HepG2 (cell line): Measurements from ENCODE around the gene TFRC. TPM values are rescaled to one million over a fixed set of nuclear protein-coding genes. Genes with fewer than 3 reads are reported as not detected.

Experiments used
- ATAD3A ChIP-seq: sonication (generic); formaldehyde crosslinking; IDR thresholded peaks from 2 replicates; pipeline ENCODE4 v1.4.0; 2020; ENCODE audit warnings: missing genetic modification reagents
- HMG20B ChIP-seq: conservative IDR thresholded peaks from 2 replicates; pipeline ENCODE4 v1.6.1; 2016; ENCODE audit warnings: missing genetic modification reagents, missing compliant biosample characterization
- RFX1 ChIP-seq: fragments of 450-650 bp; IDR thresholded peaks from 2 replicates; pipeline ENCODE4 v1.6.1; 2017
- TCF12 ChIP-seq, 2 experiments: fragments of 450-650 bp in 1 of 2; sonication (generic) in 1 of 2; formaldehyde crosslinking in 1 of 2; IDR thresholded peaks; 2 replicates each; pipeline versions ENCODE4 v1.6.1 to v1.8.0; 2017 to 2022; ENCODE audit warnings: antibody characterized with exemption in 1 of 2, mild to moderate bottlenecking in 1 of 2, missing genetic modification reagents in 1 of 2, moderate library complexity in 1 of 2
- ZFP90 ChIP-seq: sonication (generic); formaldehyde crosslinking; IDR thresholded peaks from 2 replicates; pipeline ENCODE4 v1.8.0; 2022; ENCODE audit warnings: missing genetic modification reagents, mild to moderate bottlenecking, inconsistent platforms, borderline replicate concordance
- ZNF205 ChIP-seq: IDR thresholded peaks from 2 replicates; pipeline ENCODE4 v1.6.1; 2018; ENCODE audit warnings: missing biosample characterization, missing genetic modification reagents
- ZNF263 ChIP-seq: sonication (generic); formaldehyde crosslinking; IDR thresholded peaks from 2 replicates; pipeline ENCODE4 v1.4.0; 2020; ENCODE audit warnings: missing genetic modification reagents
- ZNF550 ChIP-seq: sonication (generic); formaldehyde crosslinking; IDR thresholded peaks from 2 replicates; pipeline ENCODE4 v1.4.0; 2020; ENCODE audit warnings: mild to moderate bottlenecking, missing genetic modification reagents, borderline replicate concordance
- ZNF775 ChIP-seq: sonication (generic); formaldehyde crosslinking; IDR thresholded peaks from 2 replicates; pipeline ENCODE4 v1.4.0; 2020; ENCODE audit warnings: missing genetic modification reagents, mild to moderate bottlenecking, moderate library complexity, borderline replicate concordance
- ZNF792 ChIP-seq: IDR thresholded peaks from 2 replicates; pipeline ENCODE4 v1.6.1; 2016
- ZNF850 ChIP-seq: sonication (generic); formaldehyde crosslinking; conservative IDR thresholded peaks from 2 replicates; pipeline ENCODE4 v1.9.0; 2021; ENCODE audit warnings: mild to moderate bottlenecking, missing genetic modification reagents
- polyA plus RNA-seq, 8 experiments: library from polyadenylated mRNA; depleted of rRNA in 3 of 8; stranded (reverse) in 7 of 8; unstranded in 1 of 8; fragments of >200 nt; fragmentation: Illumina TruSeq in 4 of 8; extraction: Trizol in 4 of 8; gene quantifications; 2 replicates each; pipeline versions ENCODE4 v1.2.1 to v1.2.3, GENCODE V29; 2011 to 2016; ENCODE audit warnings: low read depth in 4 of 8, missing spikeins in 1 of 8, mixed read lengths in 1 of 8; ENCODE audit not compliant: insufficient read depth in 1 of 8
- total RNA-seq, 5 experiments: library from RNA; depleted of rRNA; stranded (reverse); fragments of >200 nt; fragmentation: Illumina TruSeq; extraction: Trizol; gene quantifications; 2 replicates each; pipeline ENCODE4 v1.2.3, GENCODE V29; 2016; ENCODE audit warnings: low read depth in 1 of 5
- TF ChIP-seq, protein P1 (sequence below): sonication (generic); formaldehyde crosslinking; IDR thresholded peaks from 2 replicates; pipeline ENCODE4 v1.4.0; 2020; ENCODE audit warnings: missing genetic modification reagents
- TF ChIP-seq, protein P2 (sequence below): IDR thresholded peaks from 2 replicates; pipeline ENCODE4 v1.6.1; 2016; ENCODE audit warnings: low read depth, control low read depth
- TF ChIP-seq, protein P3 (sequence below): IDR thresholded peaks from 2 replicates; pipeline ENCODE4 v1.6.1; 2016; ENCODE audit warnings: missing compliant biosample characterization, missing genetic modification reagents, borderline replicate concordance
- TF ChIP-seq, protein P4 (sequence below): fragments of 450-650 bp; IDR thresholded peaks from 2 replicates; pipeline ENCODE4 v1.6.1; 2016
- TF ChIP-seq, protein P5 (sequence below): sonication (generic); formaldehyde crosslinking; IDR thresholded peaks from 2 replicates; pipeline ENCODE4 v1.5.0; 2020; ENCODE audit warnings: mild to moderate bottlenecking, missing genetic modification reagents
- TF ChIP-seq, protein P6 (sequence below): sonication (generic); formaldehyde crosslinking; IDR thresholded peaks from 2 replicates; pipeline ENCODE4 v1.4.0; 2020; ENCODE audit warnings: low read depth, mild to moderate bottlenecking, missing genetic modification reagents

The TFRC gene
- total and polyA plus RNA-seq, 2 of the 13 experiments (the other 11 are each of a cell fraction or from before 2014, with no cell fraction given) = 188 to 274 TPM

DNA sequence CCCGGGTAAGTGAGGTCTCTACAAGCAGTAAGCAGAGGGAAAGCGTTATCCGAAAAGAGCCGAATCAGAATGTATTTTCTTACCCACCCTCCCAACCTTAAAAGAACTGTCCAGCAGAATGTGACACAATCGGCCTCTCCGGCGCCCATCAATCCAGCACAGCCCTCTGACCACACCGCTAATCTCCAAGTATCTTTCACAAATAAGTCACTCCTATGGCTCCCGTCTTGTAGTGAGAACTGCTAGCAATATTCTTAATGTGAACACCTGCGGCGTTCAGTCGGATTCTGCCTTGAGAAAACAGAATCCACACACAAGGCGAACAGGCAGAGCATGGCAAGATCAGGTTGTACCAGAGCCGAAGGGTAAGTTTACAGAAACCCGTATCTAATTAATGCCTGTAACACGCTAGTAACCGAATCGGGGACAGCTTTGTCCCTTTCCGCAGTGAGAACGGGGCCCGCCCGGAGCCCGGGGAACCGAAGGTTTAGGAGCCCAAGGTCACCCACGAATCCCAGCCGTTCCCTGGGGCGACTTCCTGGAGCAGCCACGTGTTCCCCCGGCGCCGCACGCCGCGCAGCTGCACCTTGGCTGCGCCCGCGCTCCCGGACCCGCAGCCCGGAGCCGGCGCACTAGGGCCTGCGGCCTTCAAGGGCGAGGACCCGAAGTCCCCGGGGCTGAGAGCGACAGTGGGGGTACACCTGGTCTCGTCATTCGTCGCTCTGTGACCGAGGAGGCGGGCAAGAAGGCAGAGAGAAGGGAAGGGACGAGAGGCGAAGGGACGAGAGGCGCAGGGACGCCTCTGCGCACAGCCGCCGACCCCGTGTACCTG, 672 bp downstream of the TFRC start (continued):
- TF ChIP-seq, protein P1, sequence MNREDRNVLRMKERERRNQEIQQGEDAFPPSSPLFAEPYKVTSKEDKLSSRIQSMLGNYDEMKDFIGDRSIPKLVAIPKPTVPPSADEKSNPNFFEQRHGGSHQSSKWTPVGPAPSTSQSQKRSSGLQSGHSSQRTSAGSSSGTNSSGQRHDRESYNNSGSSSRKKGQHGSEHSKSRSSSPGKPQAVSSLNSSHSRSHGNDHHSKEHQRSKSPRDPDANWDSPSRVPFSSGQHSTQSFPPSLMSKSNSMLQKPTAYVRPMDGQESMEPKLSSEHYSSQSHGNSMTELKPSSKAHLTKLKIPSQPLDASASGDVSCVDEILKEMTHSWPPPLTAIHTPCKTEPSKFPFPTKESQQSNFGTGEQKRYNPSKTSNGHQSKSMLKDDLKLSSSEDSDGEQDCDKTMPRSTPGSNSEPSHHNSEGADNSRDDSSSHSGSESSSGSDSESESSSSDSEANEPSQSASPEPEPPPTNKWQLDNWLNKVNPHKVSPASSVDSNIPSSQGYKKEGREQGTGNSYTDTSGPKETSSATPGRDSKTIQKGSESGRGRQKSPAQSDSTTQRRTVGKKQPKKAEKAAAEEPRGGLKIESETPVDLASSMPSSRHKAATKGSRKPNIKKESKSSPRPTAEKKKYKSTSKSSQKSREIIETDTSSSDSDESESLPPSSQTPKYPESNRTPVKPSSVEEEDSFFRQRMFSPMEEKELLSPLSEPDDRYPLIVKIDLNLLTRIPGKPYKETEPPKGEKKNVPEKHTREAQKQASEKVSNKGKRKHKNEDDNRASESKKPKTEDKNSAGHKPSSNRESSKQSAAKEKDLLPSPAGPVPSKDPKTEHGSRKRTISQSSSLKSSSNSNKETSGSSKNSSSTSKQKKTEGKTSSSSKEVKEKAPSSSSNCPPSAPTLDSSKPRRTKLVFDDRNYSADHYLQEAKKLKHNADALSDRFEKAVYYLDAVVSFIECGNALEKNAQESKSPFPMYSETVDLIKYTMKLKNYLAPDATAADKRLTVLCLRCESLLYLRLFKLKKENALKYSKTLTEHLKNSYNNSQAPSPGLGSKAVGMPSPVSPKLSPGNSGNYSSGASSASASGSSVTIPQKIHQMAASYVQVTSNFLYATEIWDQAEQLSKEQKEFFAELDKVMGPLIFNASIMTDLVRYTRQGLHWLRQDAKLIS (CRISPR knock-in tag) = peak; percentile 24; the same call in 1 of the 2 replicates
- TF ChIP-seq, protein P2, sequence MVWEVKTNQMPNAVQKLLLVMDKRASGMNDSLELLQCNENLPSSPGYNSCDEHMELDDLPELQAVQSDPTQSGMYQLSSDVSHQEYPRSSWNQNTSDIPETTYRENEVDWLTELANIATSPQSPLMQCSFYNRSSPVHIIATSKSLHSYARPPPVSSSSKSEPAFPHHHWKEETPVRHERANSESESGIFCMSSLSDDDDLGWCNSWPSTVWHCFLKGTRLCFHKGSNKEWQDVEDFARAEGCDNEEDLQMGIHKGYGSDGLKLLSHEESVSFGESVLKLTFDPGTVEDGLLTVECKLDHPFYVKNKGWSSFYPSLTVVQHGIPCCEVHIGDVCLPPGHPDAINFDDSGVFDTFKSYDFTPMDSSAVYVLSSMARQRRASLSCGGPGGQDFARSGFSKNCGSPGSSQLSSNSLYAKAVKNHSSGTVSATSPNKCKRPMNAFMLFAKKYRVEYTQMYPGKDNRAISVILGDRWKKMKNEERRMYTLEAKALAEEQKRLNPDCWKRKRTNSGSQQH = peak; percentile 60; the same call in 1 of the 2 replicates
- TF ChIP-seq, protein P3, sequence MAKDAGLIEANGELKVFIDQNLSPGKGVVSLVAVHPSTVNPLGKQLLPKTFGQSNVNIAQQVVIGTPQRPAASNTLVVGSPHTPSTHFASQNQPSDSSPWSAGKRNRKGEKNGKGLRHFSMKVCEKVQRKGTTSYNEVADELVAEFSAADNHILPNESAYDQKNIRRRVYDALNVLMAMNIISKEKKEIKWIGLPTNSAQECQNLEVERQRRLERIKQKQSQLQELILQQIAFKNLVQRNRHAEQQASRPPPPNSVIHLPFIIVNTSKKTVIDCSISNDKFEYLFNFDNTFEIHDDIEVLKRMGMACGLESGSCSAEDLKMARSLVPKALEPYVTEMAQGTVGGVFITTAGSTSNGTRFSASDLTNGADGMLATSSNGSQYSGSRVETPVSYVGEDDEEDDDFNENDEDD (CRISPR knock-in tag) = peak; percentile 55; the same call in 1 of the 2 replicates
- TF ChIP-seq ZNF550 (CRISPR knock-in tag) (no peak), ATAD3A (CRISPR knock-in tag) (no peak), ZNF775 (CRISPR knock-in tag) (no peak), ZNF850 (0 out of 2 replicates have a peak, but pooled peaks have one; percentile 26), ZNF792 (CRISPR knock-in tag) (no peak), TCF12 (IDR thresholded peaks at IDR 0.05) (no peak), TCF12 (CRISPR knock-in tag; IDR thresholded peaks at IDR 0.05) (no peak), RFX1 (no peak), ZNF263 (CRISPR knock-in tag) (no peak), ZNF205 (CRISPR knock-in tag) (no peak), HMG20B (CRISPR knock-in tag) (no peak), ZFP90 (CRISPR knock-in tag) (no peak)
- TF ChIP-seq, protein P4, sequence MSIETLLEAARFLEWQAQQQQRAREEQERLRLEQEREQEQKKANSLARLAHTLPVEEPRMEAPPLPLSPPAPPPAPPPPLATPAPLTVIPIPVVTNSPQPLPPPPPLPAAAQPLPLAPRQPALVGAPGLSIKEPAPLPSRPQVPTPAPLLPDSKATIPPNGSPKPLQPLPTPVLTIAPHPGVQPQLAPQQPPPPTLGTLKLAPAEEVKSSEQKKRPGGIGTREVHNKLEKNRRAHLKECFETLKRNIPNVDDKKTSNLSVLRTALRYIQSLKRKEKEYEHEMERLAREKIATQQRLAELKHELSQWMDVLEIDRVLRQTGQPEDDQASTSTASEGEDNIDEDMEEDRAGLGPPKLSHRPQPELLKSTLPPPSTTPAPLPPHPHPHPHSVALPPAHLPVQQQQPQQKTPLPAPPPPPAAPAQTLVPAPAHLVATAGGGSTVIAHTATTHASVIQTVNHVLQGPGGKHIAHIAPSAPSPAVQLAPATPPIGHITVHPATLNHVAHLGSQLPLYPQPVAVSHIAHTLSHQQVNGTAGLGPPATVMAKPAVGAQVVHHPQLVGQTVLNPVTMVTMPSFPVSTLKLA = peak; percentile 83
- TF ChIP-seq, protein P5, sequence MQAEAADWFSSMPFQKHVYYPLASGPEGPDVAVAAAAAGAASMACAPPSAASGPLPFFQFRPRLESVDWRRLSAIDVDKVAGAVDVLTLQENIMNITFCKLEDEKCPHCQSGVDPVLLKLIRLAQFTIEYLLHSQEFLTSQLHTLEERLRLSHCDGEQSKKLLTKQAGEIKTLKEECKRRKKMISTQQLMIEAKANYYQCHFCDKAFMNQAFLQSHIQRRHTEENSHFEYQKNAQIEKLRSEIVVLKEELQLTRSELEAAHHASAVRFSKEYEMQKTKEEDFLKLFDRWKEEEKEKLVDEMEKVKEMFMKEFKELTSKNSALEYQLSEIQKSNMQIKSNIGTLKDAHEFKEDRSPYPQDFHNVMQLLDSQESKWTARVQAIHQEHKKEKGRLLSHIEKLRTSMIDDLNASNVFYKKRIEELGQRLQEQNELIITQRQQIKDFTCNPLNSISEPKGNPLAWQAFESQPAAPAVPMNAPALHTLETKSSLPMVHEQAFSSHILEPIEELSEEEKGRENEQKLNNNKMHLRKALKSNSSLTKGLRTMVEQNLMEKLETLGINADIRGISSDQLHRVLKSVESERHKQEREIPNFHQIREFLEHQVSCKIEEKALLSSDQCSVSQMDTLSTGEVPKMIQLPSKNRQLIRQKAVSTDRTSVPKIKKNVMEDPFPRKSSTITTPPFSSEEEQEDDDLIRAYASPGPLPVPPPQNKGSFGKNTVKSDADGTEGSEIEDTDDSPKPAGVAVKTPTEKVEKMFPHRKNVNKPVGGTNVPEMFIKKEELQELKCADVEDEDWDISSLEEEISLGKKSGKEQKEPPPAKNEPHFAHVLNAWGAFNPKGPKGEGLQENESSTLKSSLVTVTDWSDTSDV (CRISPR knock-in tag) = no peak
- TF ChIP-seq, protein P6, sequence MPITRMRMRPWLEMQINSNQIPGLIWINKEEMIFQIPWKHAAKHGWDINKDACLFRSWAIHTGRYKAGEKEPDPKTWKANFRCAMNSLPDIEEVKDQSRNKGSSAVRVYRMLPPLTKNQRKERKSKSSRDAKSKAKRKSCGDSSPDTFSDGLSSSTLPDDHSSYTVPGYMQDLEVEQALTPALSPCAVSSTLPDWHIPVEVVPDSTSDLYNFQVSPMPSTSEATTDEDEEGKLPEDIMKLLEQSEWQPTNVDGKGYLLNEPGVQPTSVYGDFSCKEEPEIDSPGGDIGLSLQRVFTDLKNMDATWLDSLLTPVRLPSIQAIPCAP (CRISPR knock-in tag) = no peak
